H9 (cell line): ENCODE measurements around the gene R3HDM4. TPM values are rescaled to one million over a fixed set of nuclear protein-coding genes. Genes with fewer than 3 reads are reported as not detected.

Source experiments
- DNase-seq: peaks from one replicate; pipeline ENCODE4 v3.0.0-alpha.2; 2017
- H2AFZ ChIP-seq: one replicate; pipeline ENCODE4 v1.6.1; 2013; ENCODE audit warnings: mild to moderate bottlenecking, low read length, control low read depth, moderate library complexity
- H2AK5ac ChIP-seq: 2 replicates; pipeline ENCODE4 v1.6.1; 2013; ENCODE audit warnings: low read length, control low read depth, mixed read lengths; ENCODE audit not compliant: insufficient read length
- H2BK120ac ChIP-seq: one replicate; pipeline ENCODE4 v1.6.1; 2013; ENCODE audit warnings: low read depth, mild to moderate bottlenecking, low read length, control low read depth, inconsistent platforms; ENCODE audit not compliant: poor library complexity, severe bottlenecking
- H2BK12ac ChIP-seq: 2 replicates; pipeline ENCODE4 v1.6.1; 2013; ENCODE audit warnings: low read length, control low read depth, mixed read lengths, low read depth; ENCODE audit not compliant: insufficient read length
- H2BK15ac ChIP-seq: 2 replicates; pipeline ENCODE4 v1.6.1; 2013; ENCODE audit warnings: low read depth, low read length, control low read depth
- H2BK20ac ChIP-seq: one replicate; pipeline ENCODE4 v1.6.1; 2013; ENCODE audit warnings: low read depth, mild to moderate bottlenecking, low read length, control low read depth, inconsistent platforms; ENCODE audit not compliant: poor library complexity, severe bottlenecking
- H2BK5ac ChIP-seq: 2 replicates; pipeline ENCODE4 v1.6.1; 2013; ENCODE audit warnings: low read length, control low read depth, mixed read lengths; ENCODE audit not compliant: insufficient read length
- H3K14ac ChIP-seq: 2 replicates; pipeline ENCODE4 v1.6.1; 2013; ENCODE audit warnings: low read length, control low read depth; ENCODE audit not compliant: insufficient read depth
- H3K18ac ChIP-seq: 2 replicates; pipeline ENCODE4 v1.6.1; 2013; ENCODE audit warnings: low read depth, mild to moderate bottlenecking, mixed read lengths, low read length, control low read depth; ENCODE audit not compliant: insufficient read length
- H3K23ac ChIP-seq: 2 replicates; pipeline ENCODE4 v1.6.1; 2013; ENCODE audit warnings: low read length, control low read depth, mixed read lengths, low read depth; ENCODE audit not compliant: insufficient read length
- H3K23me2 ChIP-seq: 2 replicates; pipeline ENCODE4 v1.6.1; 2013; ENCODE audit warnings: low read depth, mild to moderate bottlenecking, mixed read lengths, low read length, control low read depth; ENCODE audit not compliant: insufficient read length, poor library complexity, severe bottlenecking
- H3K27ac ChIP-seq: 2 replicates; pipeline ENCODE4 v1.5.1; 2013; ENCODE audit warnings: low read length, control low read depth, mixed read lengths, low read depth; ENCODE audit not compliant: insufficient read length
- H3K27me3 ChIP-seq: 2 replicates; pipeline ENCODE4 v1.6.1; 2013; ENCODE audit warnings: low read length, control low read depth, inconsistent platforms; ENCODE audit not compliant: insufficient read depth
- H3K4ac ChIP-seq: 2 replicates; pipeline ENCODE4 v1.6.1; 2013; ENCODE audit warnings: low read depth, mild to moderate bottlenecking, control low read depth, inconsistent platforms, low read length, moderate library complexity
- H3K4me1 ChIP-seq: 2 replicates; pipeline ENCODE4 v1.6.1; 2013; ENCODE audit warnings: low read length, control low read depth, inconsistent platforms; ENCODE audit not compliant: insufficient read depth
- H3K4me2 ChIP-seq: 2 replicates; pipeline ENCODE4 v1.6.1; 2013; ENCODE audit warnings: low read length, control low read depth, mixed read lengths; ENCODE audit not compliant: insufficient read length, insufficient read depth
- H3K56ac ChIP-seq: 2 replicates; pipeline ENCODE4 v1.6.1; 2013; ENCODE audit warnings: low read depth, mild to moderate bottlenecking, mixed read lengths, low read length, control low read depth; ENCODE audit not compliant: insufficient read length
- H3K79me1 ChIP-seq: 2 replicates; pipeline ENCODE4 v1.6.1; 2013; ENCODE audit warnings: low read depth, mild to moderate bottlenecking, moderate library complexity, low read length, control low read depth, inconsistent platforms; ENCODE audit not compliant: insufficient read depth, poor library complexity, severe bottlenecking
- H3K79me2 ChIP-seq: 2 replicates; pipeline ENCODE4 v1.6.1; 2013; ENCODE audit warnings: low read length, control low read depth, inconsistent platforms; ENCODE audit not compliant: insufficient read depth
- H3K9ac ChIP-seq: 2 replicates; pipeline ENCODE4 v1.6.1; 2013; ENCODE audit warnings: low read length, control low read depth, mixed read lengths; ENCODE audit not compliant: insufficient read length; ENCODE audit errors: extremely low read depth
- H3K9me3 ChIP-seq: one replicate; pipeline ENCODE4 v1.6.1; 2013; ENCODE audit warnings: low read depth, low read length, inconsistent platforms; ENCODE audit not compliant: control insufficient read depth
- H3T11ph ChIP-seq: one replicate; pipeline ENCODE4 v1.6.1; 2013; ENCODE audit warnings: mild to moderate bottlenecking, low read length, control low read depth, inconsistent platforms
- H4K20me1 ChIP-seq: one replicate; pipeline ENCODE4 v1.6.1; 2013; ENCODE audit not compliant: control insufficient read depth, insufficient read length, insufficient read depth
- H4K5ac ChIP-seq: 2 replicates; pipeline ENCODE4 v1.6.1; 2013; ENCODE audit warnings: low read depth, mild to moderate bottlenecking, mixed read lengths, low read length, control low read depth; ENCODE audit not compliant: insufficient read length
- H4K8ac ChIP-seq: replicated peaks from 2 replicates; pipeline ENCODE4 v1.6.1; 2013; ENCODE audit warnings: low read length, control low read depth, mixed read lengths, low read depth; ENCODE audit not compliant: insufficient read length
- H4K91ac ChIP-seq: 2 replicates; pipeline ENCODE4 v1.6.1; 2013; ENCODE audit warnings: low read depth, mild to moderate bottlenecking, moderate library complexity, mixed read lengths, low read length, control low read depth; ENCODE audit not compliant: insufficient read length
- H3K27ac Mint-ChIP-seq, 3 experiments: 2 replicates in 2 of 3; 3 replicates in 1 of 3; pipeline ENCODE4 v1.8.0; 2020 to 2021; ENCODE audit warnings: mixed read lengths in 3 of 3, mild to moderate bottlenecking in 1 of 3, moderate library complexity in 1 of 3
- H3K27me3 Mint-ChIP-seq: 2 replicates; pipeline ENCODE4 v1.8.0; 2021; ENCODE audit warnings: low read depth, mild to moderate bottlenecking, moderate library complexity, mixed read lengths
- H3K36me3 Mint-ChIP-seq, 3 experiments: 2 replicates in 2 of 3; 3 replicates in 1 of 3; pipeline ENCODE4 v1.8.0; 2020 to 2021; ENCODE audit warnings: low read depth in 3 of 3, mixed read lengths in 3 of 3; ENCODE audit not compliant: insufficient read depth in 1 of 3
- H3K4me1 Mint-ChIP-seq, 2 experiments: 2 replicates each; pipeline ENCODE4 v1.8.0; 2020; ENCODE audit warnings: mixed read lengths in 2 of 2
- H3K4me3 Mint-ChIP-seq, 2 experiments: 2 replicates in 1 of 2; 3 replicates in 1 of 2; pipeline ENCODE4 v1.8.0; 2020 to 2021; ENCODE audit warnings: mild to moderate bottlenecking in 2 of 2, mixed read lengths in 2 of 2, moderate library complexity in 1 of 2
- H3K9me3 Mint-ChIP-seq, 2 experiments: 2 replicates in 1 of 2; 3 replicates in 1 of 2; pipeline ENCODE4 v1.8.0; 2020; ENCODE audit warnings: mild to moderate bottlenecking in 2 of 2, mixed read lengths in 2 of 2, moderate library complexity in 1 of 2
- CTCF ChIP-seq: fragments of 200-600 bp; sonication (generic); conservative IDR thresholded peaks from 3 replicates; pipeline ENCODE4 v1.8.0; 2021; ENCODE audit warnings: antibody characterized with exemption, mild to moderate bottlenecking
- WGBS: extraction: QIAGEN DNeasy Blood & Tissue Kit; methylation state at CpG from one replicate; pipeline ENCODE4 v1.1.7; 2013; ENCODE audit warnings: missing lambda C conversion rate, low lambda C conversion rate, mixed read lengths; ENCODE audit not compliant: insufficient read length; ENCODE audit errors: extremely low coverage; 5-methylcytosine and 5-hydroxymethylcytosine counted together
- total RNA-seq: library from RNA; stranded (reverse); gene quantifications from 2 replicates; pipeline ENCODE4 v1.2.1, GENCODE V29; 2021

R3HDM4 gene
- total RNA-seq, 1 experiment from 2014 or later, result 66.4 TPM

GRCh38 chr19:936175-936546, 23.1 kb upstream of the R3HDM4 start:
- WGBS, result no CpG with 5 or more reads among the region's 10 CpGs

More at GRCh38 chr19:936175-936546, 23.1 kb upstream of the R3HDM4 start:
- Histone ChIP-seq H3K14ac (no peak overlapping the region), H3T11ph (no peak overlapping the region), H2BK12ac (no peak overlapping the region), H2AK5ac (no peak overlapping the region), H4K91ac (no peak overlapping the region), H4K5ac (no peak overlapping the region), H2BK120ac (no peak overlapping the region), H4K20me1 (no peaks in the 10 kb centered on the region), H3K27me3 (no peaks in the 10 kb centered on the region), H2BK20ac (no peak overlapping the region), H4K8ac (no peak overlapping the region), H3K79me2 (peaks cover 10% of the 10 kb centered on the region; the same call in 1 of the 2 replicates), H3K56ac (no peak overlapping the region), H2BK5ac (no peak overlapping the region), H3K23me2 (no peaks in the 10 kb centered on the region), H3K4me2 (no peak overlapping the region), H3K4me1 (no peaks in the 10 kb centered on the region), H3K9ac (no peak overlapping the region), H3K23ac (no peak overlapping the region), H3K18ac (no peak overlapping the region), H3K27ac (no peak overlapping the region), H3K79me1 (peaks cover 2% of the 10 kb centered on the region), H3K4ac (no peak overlapping the region), H3K9me3 (no peaks in the 10 kb centered on the region), H2AFZ (no peak overlapping the region), H2BK15ac (no peak overlapping the region)
- no peak for TF ChIP-seq CTCF
- no peak overlapping the region for H3K4me3 Mint-ChIP-seq
- H3K9me3 Mint-ChIP-seq, result no peaks in the 10 kb centered on the region
- DNase-seq, result no peak
- H3K27ac Mint-ChIP-seq, result no peak overlapping the region
- peaks cover 10 to 50% (median 37%) of the 10 kb centered on the region in 3 experiments; a peak in 6 of 7 replicates for H3K36me3 Mint-ChIP-seq
- no peaks in the 10 kb centered on the region for H3K27me3 Mint-ChIP-seq
- H3K4me1 Mint-ChIP-seq, result peaks cover 8 to 11% of the 10 kb centered on the region in 2 experiments; a peak in 2 of 4 replicates
